B cell (primary cell): ENCODE data around the gene LYRM7. TPM values are rescaled to one million over a fixed set of nuclear protein-coding genes. Genes with fewer than 3 reads are reported as not detected.

Source experiments
- ATAC-seq: fragments of 200-7000 bp; cut with Tn5 transposase; one replicate; pipeline ENCODE4 v1.10.0; 2021; ENCODE audit warnings: low read depth, mild to moderate bottlenecking, moderate number of reproducible peaks, moderate library complexity
- CTCF ChIA-PET: fragments of 350-600 bp; sonication (Branson Sonifier 250); formaldehyde crosslinking; loops from one replicate; lab custom pipeline; 2021; ENCODE audit warnings: antibody characterized with exemption, inconsistent platforms; lab: Charles Lee
- POLR2A ChIA-PET: fragments of 350-600 bp; sonication (Branson Sonifier 250); formaldehyde crosslinking; loops from one replicate; lab custom pipeline; 2021; ENCODE audit warnings: antibody characterized with exemption; lab: Charles Lee
- DNase-seq: peaks from one replicate; pipeline ENCODE4 v3.0.0; 2013
- H2AFZ ChIP-seq: 2 replicates; pipeline ENCODE4 v1.6.1; 2012; ENCODE audit warnings: mild to moderate bottlenecking, low read depth, low read length; ENCODE audit not compliant: insufficient read depth, poor library complexity, severe bottlenecking
- H3K27ac ChIP-seq, 2 donors: 1 replicate in 1 of 2; 2 replicates in 1 of 2; pipeline ENCODE4 v1.5.1; 2012 to 2013; ENCODE audit warnings: low read length in 2 of 2, mild to moderate bottlenecking in 2 of 2, moderate library complexity in 1 of 2
- H3K27me3 ChIP-seq, 4 experiments: fragments of 200-600 bp in 1 of 4; sonication (generic) in 1 of 4; replicated peaks in 1 of 4; 1 replicate in 2 of 4; 2 replicates in 2 of 4; pipeline versions ENCODE4 v1.6.1 to v1.7.0; 2013 to 2016; ENCODE audit warnings: low read length in 3 of 4, mild to moderate bottlenecking in 2 of 4, mixed read lengths in 1 of 4, moderate library complexity in 1 of 4; ENCODE audit not compliant: insufficient read depth in 4 of 4, control insufficient read depth in 3 of 4; ENCODE audit errors: control extremely low read depth in 1 of 4
- H3K36me3 ChIP-seq, 2 experiments: replicated peaks in 1 of 2; 1 replicate in 1 of 2; 2 replicates in 1 of 2; pipeline versions ENCODE4 v1.6.1 to v1.7.1; 2013; ENCODE audit warnings: low read length in 1 of 2; ENCODE audit not compliant: insufficient read depth in 2 of 2, control insufficient read depth in 1 of 2; ENCODE audit errors: control extremely low read depth in 1 of 2, extremely low read depth in 1 of 2
- H3K4me1 ChIP-seq, 2 donors: fragments of 200-600 bp in 1 of 2; sonication (generic) in 1 of 2; 1 replicate in 1 of 2; 2 replicates in 1 of 2; pipeline versions ENCODE4 v1.5.1 to v1.6.1; 2013 to 2017; ENCODE audit warnings: low read length in 2 of 2; ENCODE audit not compliant: control insufficient read depth in 2 of 2, insufficient read depth in 2 of 2
- H3K4me2 ChIP-seq: replicated peaks from 2 replicates; pipeline ENCODE3; 2012; ENCODE audit warnings: mild to moderate bottlenecking, low read depth, low read length; ENCODE audit not compliant: poor library complexity, severe bottlenecking
- H3K4me3 ChIP-seq, 5 experiments: fragments of 200-600 bp in 1 of 5; sonication (generic) in 1 of 5; 1 replicate in 3 of 5; 2 replicates in 2 of 5; pipeline versions ENCODE4 v1.5.1 to v1.7.0; 2011 to 2016; ENCODE audit warnings: low read length in 4 of 5, mild to moderate bottlenecking in 4 of 5, low read depth in 2 of 5, control low read depth in 1 of 5, moderate library complexity in 1 of 5; ENCODE audit not compliant: insufficient read depth in 1 of 5; ENCODE audit errors: control extremely low read depth in 1 of 5, extremely low read depth in 1 of 5
- H3K79me2 ChIP-seq: fragments of 200-600 bp; sonication (generic); one replicate; pipeline ENCODE4 v1.6.0; 2016; ENCODE audit warnings: low read length; ENCODE audit not compliant: control insufficient read depth, insufficient read depth
- H3K9ac ChIP-seq: fragments of 200-600 bp; sonication (generic); 2 replicates; pipeline ENCODE4 v1.6.1; 2017; ENCODE audit warnings: mild to moderate bottlenecking, low read length, moderate library complexity
- H3K9me3 ChIP-seq, 3 donors: one replicate each; pipeline versions ENCODE4 v1.6.1 to v1.7.1; 2013; ENCODE audit warnings: low read length in 2 of 3; ENCODE audit not compliant: control insufficient read depth in 2 of 3, insufficient read depth in 1 of 3; ENCODE audit errors: control extremely low read depth in 1 of 3
- H4K20me1 ChIP-seq: 2 replicates; pipeline ENCODE4 v1.6.0; 2012; ENCODE audit warnings: mild to moderate bottlenecking, low read length; ENCODE audit not compliant: insufficient read depth, control insufficient read depth, poor library complexity, severe bottlenecking
- H3K27ac Mint-ChIP-seq: one replicate; pipeline ENCODE4 v1.8.0; 2021; ENCODE audit warnings: mixed read lengths
- H3K27me3 Mint-ChIP-seq: one replicate; pipeline ENCODE4 v1.8.0; 2021; ENCODE audit warnings: mixed read lengths
- H3K4me1 Mint-ChIP-seq: one replicate; pipeline ENCODE4 v1.8.0; 2021; ENCODE audit warnings: mixed read lengths
- H3K4me3 Mint-ChIP-seq: one replicate; pipeline ENCODE4 v1.8.0; 2021; ENCODE audit warnings: mixed read lengths
- H3K9me3 Mint-ChIP-seq: one replicate; pipeline ENCODE4 v1.8.0; 2022; ENCODE audit warnings: mixed read lengths; ENCODE audit not compliant: insufficient read depth
- EZH2 ChIP-seq: IDR thresholded peaks from 2 replicates; pipeline ENCODE4 v1.6.1; 2012; ENCODE audit warnings: borderline replicate concordance, low read depth, mild to moderate bottlenecking, moderate library complexity, low read length; ENCODE audit not compliant: insufficient read depth, poor library complexity, severe bottlenecking
- WGBS: methylation state at CpG from one replicate; pipeline ENCODE4 v1.1.5; 2013; ENCODE audit warnings: missing lambda C conversion rate; ENCODE audit not compliant: insufficient coverage; 5-methylcytosine and 5-hydroxymethylcytosine counted together
- intact Hi-C: fragments of 100-400 bp; cut with micrococcal nuclease; formaldehyde crosslinking; loops from one replicate; pipeline ENCODE4 v1.10.0; 2022
- polyA plus RNA-seq: library from polyadenylated mRNA; depleted of rRNA; stranded (reverse); fragments of >200 nt; gene quantifications from 2 replicates; pipeline ENCODE4 v1.2.3, GENCODE V29; 2012
- total RNA-seq, 2 donors: library from RNA; stranded (reverse); fragments of 120-200 nt in 1 of 2; gene quantifications; 1 replicate in 1 of 2; 2 replicates in 1 of 2; pipeline versions ENCODE4 v1.2.3 to v1.2.4, GENCODE V29; 2013 to 2022
- TF ChIP-seq, protein P1 (sequence below): fragments of 200-600 bp; IDR thresholded peaks from one replicate; pipeline ENCODE4 v1.8.0; 2022; ENCODE audit warnings: antibody characterized with exemption, mild to moderate bottlenecking

LYRM7 gene
- total and polyA plus RNA-seq, 2 donors (not counting 1 experiment from before 2014, with no cell fraction given), result 2.7 to 12.3 TPM

- no peaks in the 10 kb centered on the region for H3K27me3 Mint-ChIP-seq
- H3K27ac Mint-ChIP-seq, result no peak overlapping the region
- Histone ChIP-seq H4K20me1 (no peaks in the 10 kb centered on the region), H3K4me3 (no peak overlapping the region), H3K36me3 (no peaks in the 10 kb centered on the region), H3K4me2 (no peak overlapping the region), H3K9me3 (peaks cover 0 to 2% (median 0%) of the 10 kb centered on the region in 3 donors), H2AFZ (no peak overlapping the region), H3K27ac (no peak overlapping the region), H3K27me3 (no peaks in the 10 kb centered on the region), H3K9ac (no peak overlapping the region), H3K79me2 (peaks cover 20% of the 10 kb centered on the region), H3K4me1 (peaks cover 8 to 23% of the 10 kb centered on the region in 2 donors)
- TF ChIP-seq EZH2, result no peak
- TF ChIP-seq, protein P1, sequence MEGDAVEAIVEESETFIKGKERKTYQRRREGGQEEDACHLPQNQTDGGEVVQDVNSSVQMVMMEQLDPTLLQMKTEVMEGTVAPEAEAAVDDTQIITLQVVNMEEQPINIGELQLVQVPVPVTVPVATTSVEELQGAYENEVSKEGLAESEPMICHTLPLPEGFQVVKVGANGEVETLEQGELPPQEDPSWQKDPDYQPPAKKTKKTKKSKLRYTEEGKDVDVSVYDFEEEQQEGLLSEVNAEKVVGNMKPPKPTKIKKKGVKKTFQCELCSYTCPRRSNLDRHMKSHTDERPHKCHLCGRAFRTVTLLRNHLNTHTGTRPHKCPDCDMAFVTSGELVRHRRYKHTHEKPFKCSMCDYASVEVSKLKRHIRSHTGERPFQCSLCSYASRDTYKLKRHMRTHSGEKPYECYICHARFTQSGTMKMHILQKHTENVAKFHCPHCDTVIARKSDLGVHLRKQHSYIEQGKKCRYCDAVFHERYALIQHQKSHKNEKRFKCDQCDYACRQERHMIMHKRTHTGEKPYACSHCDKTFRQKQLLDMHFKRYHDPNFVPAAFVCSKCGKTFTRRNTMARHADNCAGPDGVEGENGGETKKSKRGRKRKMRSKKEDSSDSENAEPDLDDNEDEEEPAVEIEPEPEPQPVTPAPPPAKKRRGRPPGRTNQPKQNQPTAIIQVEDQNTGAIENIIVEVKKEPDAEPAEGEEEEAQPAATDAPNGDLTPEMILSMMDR, result no peak
- no peak overlapping the region for H3K4me3 Mint-ChIP-seq
- DNase-seq (no peak), ATAC-seq (no peak)
- H3K9me3 Mint-ChIP-seq, result no peaks in the 10 kb centered on the region
- WGBS, result 100% methylated on average over 1 of the region's 2 CpGs
- H3K4me1 Mint-ChIP-seq, result peaks cover 31% of the 10 kb centered on the region
- ChIA-PET CTCF (no interaction called here), POLR2A (no interaction called here)
- intact Hi-C loops, result no loop called here
Measured at GRCh38 chr5:131206061-131206460, 35.3 kb downstream of the LYRM7 start.

DNA sequence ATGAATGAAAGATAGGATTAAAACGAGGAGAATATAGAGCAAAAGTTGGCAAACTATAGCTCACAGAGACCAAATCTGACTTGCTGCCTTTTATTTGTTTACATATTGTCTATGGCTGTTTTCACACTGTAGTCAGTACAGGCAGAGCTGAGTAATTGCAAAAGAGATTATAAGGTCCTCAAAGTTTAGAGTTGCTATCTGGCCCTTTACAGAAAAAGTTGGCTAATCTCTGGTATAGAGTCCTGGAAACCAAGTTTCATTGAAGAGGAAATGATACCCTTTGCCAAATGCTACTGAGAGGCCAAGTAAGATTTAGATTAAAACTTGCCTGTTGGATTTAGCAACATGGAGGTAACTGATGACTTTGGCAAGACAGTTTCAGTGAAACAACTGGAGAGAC lies 36.0 kb downstream of the LYRM7 start:
- CTCF ChIA-PET, result no interaction called here
- H3K4me1 Mint-ChIP-seq, result peaks cover 37% of the 10 kb centered on the region

More for the DNA sequence above, 36.0 kb downstream of the LYRM7 start:
- Histone ChIP-seq H3K27me3 (no peaks in the 10 kb centered on the region), H2AFZ (no peak overlapping the region), H3K36me3 (no peaks in the 10 kb centered on the region), H3K4me2 (no peak overlapping the region), H4K20me1 (no peaks in the 10 kb centered on the region), H3K27ac (no peak overlapping the region), H3K9ac (no peak overlapping the region), H3K79me2 (peaks cover 26% of the 10 kb centered on the region), H3K9me3 (peaks cover 0 to 2% (median 0%) of the 10 kb centered on the region in 3 donors), H3K4me3 (no peak overlapping the region), H3K4me1 (peaks cover 14 to 28% of the 10 kb centered on the region in 2 donors)
- Mint-ChIP-seq H3K27ac (no peak overlapping the region), H3K9me3 (no peaks in the 10 kb centered on the region), H3K27me3 (no peaks in the 10 kb centered on the region), H3K4me3 (no peak overlapping the region)
- DNase-seq (no peak), ATAC-seq (no peak)
- intact Hi-C loops, result no loop called here
- no CpG with 5 or more reads among the region's 1 CpG for WGBS
- POLR2A ChIA-PET, result no interaction called here
- TF ChIP-seq EZH2, result no peak
- TF ChIP-seq, protein P1, result no peak
